ENCODE results near the gene SUCLA2. TPM values are rescaled to one million over a fixed set of nuclear protein-coding genes. Genes with fewer than 3 reads are reported as not detected.

Gene SUCLA2
- total and polyA plus RNA-seq, 8 donors, result 9.8 to 20.7 (median 14.4) TPM

- Histone ChIP-seq H3K27ac (no peak overlapping the region), H3K27me3 (no peaks in the 10 kb centered on the region), H3K4me1 (no peaks in the 10 kb centered on the region), H3K4me3 (no peak overlapping the region), H3K36me3 (no peaks in the 10 kb centered on the region), H3K9me3 (no peaks in the 10 kb centered on the region)
- ATAC-seq (no peak), DNase-seq (no peak), FAIRE-seq (no peak)
- 74 to 79% methylated on average over 5 of the region's 5 CpGs for WGBS, 2 donors
- intact Hi-C loops (cut with DNase I), result no loop called here
- TF ChIP-seq, protein P1, sequence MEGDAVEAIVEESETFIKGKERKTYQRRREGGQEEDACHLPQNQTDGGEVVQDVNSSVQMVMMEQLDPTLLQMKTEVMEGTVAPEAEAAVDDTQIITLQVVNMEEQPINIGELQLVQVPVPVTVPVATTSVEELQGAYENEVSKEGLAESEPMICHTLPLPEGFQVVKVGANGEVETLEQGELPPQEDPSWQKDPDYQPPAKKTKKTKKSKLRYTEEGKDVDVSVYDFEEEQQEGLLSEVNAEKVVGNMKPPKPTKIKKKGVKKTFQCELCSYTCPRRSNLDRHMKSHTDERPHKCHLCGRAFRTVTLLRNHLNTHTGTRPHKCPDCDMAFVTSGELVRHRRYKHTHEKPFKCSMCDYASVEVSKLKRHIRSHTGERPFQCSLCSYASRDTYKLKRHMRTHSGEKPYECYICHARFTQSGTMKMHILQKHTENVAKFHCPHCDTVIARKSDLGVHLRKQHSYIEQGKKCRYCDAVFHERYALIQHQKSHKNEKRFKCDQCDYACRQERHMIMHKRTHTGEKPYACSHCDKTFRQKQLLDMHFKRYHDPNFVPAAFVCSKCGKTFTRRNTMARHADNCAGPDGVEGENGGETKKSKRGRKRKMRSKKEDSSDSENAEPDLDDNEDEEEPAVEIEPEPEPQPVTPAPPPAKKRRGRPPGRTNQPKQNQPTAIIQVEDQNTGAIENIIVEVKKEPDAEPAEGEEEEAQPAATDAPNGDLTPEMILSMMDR (IDR thresholded peaks at IDR 0.05), result no peak
Observed at GRCh38 chr13:47934371-47934770, 66.7 kb downstream of the SUCLA2 start.

- ATAC-seq, result peak in 3 of 4 donors; percentile 30 to 53 (median 44)
- Histone ChIP-seq H3K4me1 (no peaks in the 10 kb centered on the region), H3K27me3 (no peaks in the 10 kb centered on the region), H3K27ac (peak overlapping the region in 2 of 4 donors; percentile 3 to 13), H3K36me3 (no peaks in the 10 kb centered on the region), H3K9me3 (no peaks in the 10 kb centered on the region), H3K4me3 (no peak overlapping the region)
- TF ChIP-seq, protein P1 (IDR thresholded peaks at IDR 0.05), result no peak
- intact Hi-C loops (cut with DNase I), result no loop called here
- no peak for DNase-seq
- no peak for FAIRE-seq
- WGBS, 2 donors, result 38 to 43% methylated on average over 5 of the region's 5 CpGs
Observed at GRCh38 chr13:47932950-47933923, 67.8 kb downstream of the SUCLA2 start.

DNA sequence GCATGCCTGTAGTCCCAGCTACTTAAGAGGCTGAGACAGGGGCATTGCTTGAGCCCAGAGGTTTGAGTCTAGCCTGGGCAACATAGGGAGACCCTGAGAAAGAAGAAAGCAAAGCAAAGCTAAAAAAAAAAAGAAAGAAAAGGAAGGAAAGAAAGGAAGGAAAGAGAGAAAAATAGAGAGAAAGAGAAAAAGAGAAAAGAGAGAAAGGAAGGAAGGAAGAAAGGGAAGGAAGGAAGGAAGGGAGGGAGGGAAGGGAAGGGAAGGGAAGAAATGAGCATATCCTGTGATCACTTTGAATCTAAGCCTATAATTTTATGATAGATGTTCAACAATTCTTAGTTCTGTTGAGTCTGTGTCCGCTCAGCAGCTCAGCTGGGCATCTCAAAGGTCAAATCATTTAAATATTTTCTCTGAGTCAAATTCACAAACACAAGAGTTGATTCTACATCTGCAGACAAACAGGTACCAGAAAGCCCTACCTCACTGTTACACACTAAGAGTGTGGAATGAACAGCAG is 70.4 kb downstream of the SUCLA2 start:
- TF ChIP-seq, protein P1 (IDR thresholded peaks at IDR 0.05), result no peak
- Histone ChIP-seq H3K9me3 (no peaks in the 10 kb centered on the region), H3K27ac (no peak overlapping the region), H3K36me3 (no peaks in the 10 kb centered on the region), H3K27me3 (no peaks in the 10 kb centered on the region), H3K4me1 (no peaks in the 10 kb centered on the region), H3K4me3 (no peak overlapping the region)
- DNase-seq (no peak), ATAC-seq (no peak), FAIRE-seq (no peak)
- WGBS, 2 donors, result 83 to 92% methylated on average over 1 of the region's 1 CpG
- intact Hi-C loops (cut with DNase I), result no loop called here

DNA sequence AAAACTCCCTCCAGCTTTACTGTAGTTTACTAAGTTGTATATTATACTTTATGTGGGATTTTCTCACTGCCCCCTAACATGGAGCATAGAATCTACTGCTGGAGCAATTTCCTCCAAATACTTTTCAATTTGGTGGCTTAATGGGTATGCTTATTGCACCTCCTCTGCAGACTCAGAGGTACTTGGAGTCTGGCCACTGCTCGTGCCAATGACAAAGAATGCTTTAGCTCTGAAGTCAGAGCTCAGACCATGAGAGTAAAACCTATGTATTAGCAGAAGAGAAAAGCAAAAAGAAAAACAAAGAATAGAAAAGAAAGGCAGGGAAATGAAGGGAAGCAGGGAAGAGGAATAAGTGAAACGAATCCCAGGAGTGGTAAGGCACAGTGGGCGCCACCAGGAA is 71.9 kb downstream of the SUCLA2 start:
- H3K4me3 ChIP-seq, result no peak overlapping the region
- WGBS, 2 donors, result 78 to 79% methylated on average over 3 of the region's 3 CpGs

More for the DNA sequence above, 71.9 kb downstream of the SUCLA2 start:
- Histone ChIP-seq H3K9me3 (no peaks in the 10 kb centered on the region), H3K4me1 (no peaks in the 10 kb centered on the region), H3K27me3 (no peaks in the 10 kb centered on the region), H3K36me3 (no peaks in the 10 kb centered on the region), H3K27ac (no peak overlapping the region)
- TF ChIP-seq, protein P1 (IDR thresholded peaks at IDR 0.05), result no peak
- intact Hi-C loops (cut with DNase I), result no loop called here
- ATAC-seq (no peak), DNase-seq (no peak), FAIRE-seq (no peak)

All from pancreas (tissue), 10 donors.